Glutamatergic neuron (in vitro differentiated cells): Measurements from ENCODE around the gene RBP7. TPM values are rescaled to one million over a fixed set of nuclear protein-coding genes. Genes with fewer than 3 reads are reported as not detected.

Experiments used
- DNase-seq: peaks from one replicate; pipeline ENCODE4 v3.0.0; 2022
- H3K27ac Mint-ChIP-seq: one replicate; pipeline ENCODE4 v1.8.0; 2020; ENCODE audit warnings: mild to moderate bottlenecking, mixed read lengths, inconsistent platforms; ENCODE audit not compliant: unreplicated experiment
- H3K27me3 Mint-ChIP-seq: one replicate; pipeline ENCODE4 v1.8.0; 2020; ENCODE audit warnings: mild to moderate bottlenecking, moderate library complexity, mixed read lengths, inconsistent platforms; ENCODE audit not compliant: unreplicated experiment
- H3K36me3 Mint-ChIP-seq: one replicate; pipeline ENCODE4 v1.8.0; 2020; ENCODE audit warnings: mild to moderate bottlenecking, mixed read lengths, inconsistent platforms; ENCODE audit not compliant: unreplicated experiment
- H3K4me1 Mint-ChIP-seq: one replicate; pipeline ENCODE4 v1.8.0; 2020; ENCODE audit warnings: mild to moderate bottlenecking, low read depth, mixed read lengths, inconsistent platforms; ENCODE audit not compliant: unreplicated experiment
- H3K4me3 Mint-ChIP-seq: one replicate; pipeline ENCODE4 v1.8.0; 2020; ENCODE audit warnings: mild to moderate bottlenecking, mixed read lengths, inconsistent platforms; ENCODE audit not compliant: unreplicated experiment
- H3K9me3 Mint-ChIP-seq: one replicate; pipeline ENCODE4 v1.8.0; 2020; ENCODE audit warnings: mild to moderate bottlenecking, moderate library complexity, mixed read lengths, inconsistent platforms; ENCODE audit not compliant: unreplicated experiment
- microRNA-seq: library from miRNA; unstranded; fragments of <30 nt; microRNA quantifications from one replicate; pipeline ENCODE4, GENCODE V29; 2020; ENCODE audit not compliant: unreplicated experiment
- total RNA-seq: library from RNA; stranded (reverse); fragmentation: NEBNext Ultra II Directional; extraction: Animal tissue kit (Norgen Biotek cat#: 25700); gene quantifications from one replicate; pipeline ENCODE4 v1.2.1, GENCODE V29; 2021; ENCODE audit not compliant: unreplicated experiment
- TF ChIP-seq, protein P1 (sequence below): fragments of 200-600 bp; sonication (generic); IDR thresholded peaks from one replicate; pipeline ENCODE4 v1.5.0; 2021; ENCODE audit not compliant: partially characterized antibody, unreplicated experiment

RBP7 gene
- total RNA-seq, 1 donor from 2014 or later, result not detected

GRCh38 chr1:10064416-10065343 is 67.7 kb downstream of the RBP7 start:
- no peaks in the 10 kb centered on the region for H3K9me3 Mint-ChIP-seq
- H3K4me1 Mint-ChIP-seq, result peaks cover 8% of the 10 kb centered on the region
- H3K4me3 Mint-ChIP-seq, result peak overlapping the region; percentile 8
- H3K27ac Mint-ChIP-seq, result no peak overlapping the region
- no peak for DNase-seq
- no peaks in the 10 kb centered on the region for H3K36me3 Mint-ChIP-seq
- TF ChIP-seq, protein P1, sequence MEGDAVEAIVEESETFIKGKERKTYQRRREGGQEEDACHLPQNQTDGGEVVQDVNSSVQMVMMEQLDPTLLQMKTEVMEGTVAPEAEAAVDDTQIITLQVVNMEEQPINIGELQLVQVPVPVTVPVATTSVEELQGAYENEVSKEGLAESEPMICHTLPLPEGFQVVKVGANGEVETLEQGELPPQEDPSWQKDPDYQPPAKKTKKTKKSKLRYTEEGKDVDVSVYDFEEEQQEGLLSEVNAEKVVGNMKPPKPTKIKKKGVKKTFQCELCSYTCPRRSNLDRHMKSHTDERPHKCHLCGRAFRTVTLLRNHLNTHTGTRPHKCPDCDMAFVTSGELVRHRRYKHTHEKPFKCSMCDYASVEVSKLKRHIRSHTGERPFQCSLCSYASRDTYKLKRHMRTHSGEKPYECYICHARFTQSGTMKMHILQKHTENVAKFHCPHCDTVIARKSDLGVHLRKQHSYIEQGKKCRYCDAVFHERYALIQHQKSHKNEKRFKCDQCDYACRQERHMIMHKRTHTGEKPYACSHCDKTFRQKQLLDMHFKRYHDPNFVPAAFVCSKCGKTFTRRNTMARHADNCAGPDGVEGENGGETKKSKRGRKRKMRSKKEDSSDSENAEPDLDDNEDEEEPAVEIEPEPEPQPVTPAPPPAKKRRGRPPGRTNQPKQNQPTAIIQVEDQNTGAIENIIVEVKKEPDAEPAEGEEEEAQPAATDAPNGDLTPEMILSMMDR, result no peak
- no peaks in the 10 kb centered on the region for H3K27me3 Mint-ChIP-seq

- Mint-ChIP-seq H3K27ac (no peak overlapping the region), H3K27me3 (no peaks in the 10 kb centered on the region), H3K4me1 (peaks cover 5% of the 10 kb centered on the region), H3K4me3 (peak overlapping the region; percentile 8), H3K36me3 (no peaks in the 10 kb centered on the region), H3K9me3 (peaks cover under 1% of the 10 kb centered on the region)
- DNase-seq, result no peak
- TF ChIP-seq, protein P1, result no peak
These were observed 68.3 kb downstream of the RBP7 start for GRCh38 chr1:10065344-10065685.

Small RNA genes lying within 50 kb of the gene (microRNA-seq; reads per million reads assigned to microRNA genes)
- 1.8 reads per million, percentile 9 among the genes with 10 or more reads in this experiment for gene MIR5697

Other genes starting within 250 kb of the RBP7 start
- 139 TPM for gene CLSTN1, start 173.3 kb upstream of the RBP7 start, total RNA-seq
- gene CTNNBIP1, start 87.0 kb upstream of the RBP7 start, total RNA-seq, result 50.7 TPM
- 34.3 TPM for gene LZIC, start 53.8 kb upstream of the RBP7 start, total RNA-seq
- gene NMNAT1, start 53.8 kb upstream of the RBP7 start, total RNA-seq, result 7.0 TPM
- gene UBE4B, start 35.7 kb downstream of the RBP7 start, total RNA-seq, result 94.1 TPM
- gene KIF1B, start 213.3 kb downstream of the RBP7 start, total RNA-seq, result 261 TPM